Esophagus (tissue), 2 donors: Measurements from ENCODE around the gene CERS6. TPM values are rescaled to one million over a fixed set of nuclear protein-coding genes. Genes with fewer than 3 reads are reported as not detected.

Source experiments
- H3K27ac ChIP-seq, 2 donors: one replicate each; pipeline ENCODE4 v1.5.1; 2013; ENCODE audit warnings: low read depth in 2 of 2, mild to moderate bottlenecking in 2 of 2, inconsistent platforms in 1 of 2, low read length in 1 of 2, moderate library complexity in 1 of 2
- H3K27me3 ChIP-seq, 2 donors: one replicate each; pipeline ENCODE4 v1.6.1; 2013; ENCODE audit warnings: low read length in 2 of 2, control low read depth in 1 of 2, mild to moderate bottlenecking in 1 of 2; ENCODE audit not compliant: insufficient read depth in 2 of 2, control insufficient read depth in 1 of 2
- H3K36me3 ChIP-seq, 2 donors: one replicate each; pipeline ENCODE4 v1.6.1; 2013; ENCODE audit warnings: low read length in 1 of 2; ENCODE audit not compliant: control insufficient read depth in 2 of 2, insufficient read depth in 2 of 2
- H3K4me1 ChIP-seq, 2 donors: one replicate each; pipeline ENCODE4 v1.6.1; 2013; ENCODE audit warnings: low read length in 1 of 2; ENCODE audit not compliant: control insufficient read depth in 2 of 2, insufficient read depth in 2 of 2
- H3K4me3 ChIP-seq, 2 donors: one replicate each; pipeline ENCODE4 v1.5.1; 2013; ENCODE audit warnings: low read length in 2 of 2, mild to moderate bottlenecking in 2 of 2, low read depth in 1 of 2, moderate library complexity in 1 of 2
- H3K9me3 ChIP-seq, 2 donors: one replicate each; pipeline ENCODE4 v1.6.1; 2013; ENCODE audit warnings: mild to moderate bottlenecking in 2 of 2, low read depth in 1 of 2, low read length in 1 of 2, moderate library complexity in 1 of 2; ENCODE audit not compliant: control insufficient read depth in 2 of 2, insufficient read depth in 1 of 2
- WGBS, 2 donors: extraction: QIAGEN DNeasy Blood & Tissue Kit; methylation state at CpG; one replicate each; pipeline ENCODE4 v1.1.7; 2013; 5-methylcytosine and 5-hydroxymethylcytosine counted together
- polyA plus RNA-seq, 2 donors: library from polyadenylated mRNA; stranded (reverse); fragments of 200-250 nt; gene quantifications; one replicate each; pipeline ENCODE4 v1.2.3, GENCODE V29; 2013
- donor health status: healthy with polysubstance abuse.
- donor health status: Bipolar disorder and iron deficiency.

Gene CERS6
- polyA plus RNA-seq, 2 donors, result 4.2 to 7.6 TPM

- peaks cover 0 to 2% of the 10 kb centered on the region in 2 donors for H3K36me3 ChIP-seq
- WGBS, 2 donors, result 77 to 88% methylated on average over 1 of the region's 1 CpG
- H3K27me3 ChIP-seq, result no peaks in the 10 kb centered on the region
- H3K4me3 ChIP-seq, result no peak overlapping the region
- H3K9me3 ChIP-seq, result no peaks in the 10 kb centered on the region
- H3K27ac ChIP-seq, result no peak overlapping the region
- H3K4me1 ChIP-seq, result peaks cover 0 to 2% of the 10 kb centered on the region in 2 donors
Observed at GRCh38 chr2:168690381-168690885, 234.4 kb downstream of the CERS6 start.

GRCh38 chr2:168691221-168691620, 235.1 kb downstream of the CERS6 start:
- Histone ChIP-seq H3K4me3 (no peak overlapping the region), H3K9me3 (no peaks in the 10 kb centered on the region), H3K4me1 (peaks cover 0 to 2% of the 10 kb centered on the region in 2 donors), H3K27me3 (no peaks in the 10 kb centered on the region), H3K27ac (no peak overlapping the region), H3K36me3 (peaks cover 0 to 2% of the 10 kb centered on the region in 2 donors)
- 84 to 89% methylated on average over 1 of the region's 1 CpG for WGBS, 2 donors

- Histone ChIP-seq H3K27ac (no peak overlapping the region), H3K4me3 (no peak overlapping the region), H3K36me3 (peaks cover 2 to 3% of the 10 kb centered on the region in 2 donors), H3K4me1 (peaks cover 0 to 2% of the 10 kb centered on the region in 2 donors), H3K27me3 (no peaks in the 10 kb centered on the region), H3K9me3 (no peaks in the 10 kb centered on the region)
- 77 to 80% methylated on average over 4 of the region's 4 CpGs for WGBS, 2 donors
Observed at GRCh38 chr2:168692132-168692744, 236.2 kb downstream of the CERS6 start.

- 54 to 73% methylated on average over 3 of the region's 3 CpGs for WGBS, 2 donors
- no peak overlapping the region for H3K27ac ChIP-seq
- H3K4me1 ChIP-seq, result peaks cover 0 to 2% of the 10 kb centered on the region in 2 donors
- no peaks in the 10 kb centered on the region for H3K9me3 ChIP-seq
- H3K36me3 ChIP-seq, result peaks cover 2 to 3% of the 10 kb centered on the region in 2 donors
- H3K27me3 ChIP-seq, result no peaks in the 10 kb centered on the region
- H3K4me3 ChIP-seq, result no peak overlapping the region
Observed at GRCh38 chr2:168694173-168694572, 238.1 kb downstream of the CERS6 start.

GRCh38 chr2:168694866-168695265, 238.8 kb downstream of the CERS6 start:
- no peak overlapping the region for H3K4me3 ChIP-seq
- peaks cover 0 to 2% of the 10 kb centered on the region in 2 donors for H3K4me1 ChIP-seq
- H3K9me3 ChIP-seq, result no peaks in the 10 kb centered on the region
- H3K27me3 ChIP-seq, result no peaks in the 10 kb centered on the region
- 87 to 92% methylated on average over 6 of the region's 6 CpGs for WGBS, 2 donors
- no peak overlapping the region for H3K27ac ChIP-seq
- H3K36me3 ChIP-seq, result peaks cover 2 to 3% of the 10 kb centered on the region in 2 donors

- no peak overlapping the region for H3K27ac ChIP-seq
- H3K4me1 ChIP-seq, result peaks cover 0 to 2% of the 10 kb centered on the region in 2 donors
- no peaks in the 10 kb centered on the region for H3K9me3 ChIP-seq
- peaks cover 2 to 3% of the 10 kb centered on the region in 2 donors for H3K36me3 ChIP-seq
- 65 to 77% methylated on average over 3 of the region's 3 CpGs for WGBS, 2 donors
- no peak overlapping the region for H3K4me3 ChIP-seq
- no peaks in the 10 kb centered on the region for H3K27me3 ChIP-seq
Observed at GRCh38 chr2:168697668-168698121, 241.6 kb downstream of the CERS6 start.

- H3K27ac ChIP-seq, result no peak overlapping the region
- 87 to 88% methylated on average over 4 of the region's 4 CpGs for WGBS, 2 donors
- H3K27me3 ChIP-seq, result no peaks in the 10 kb centered on the region
- H3K9me3 ChIP-seq, result no peaks in the 10 kb centered on the region
- peaks cover 0 to 2% of the 10 kb centered on the region in 2 donors for H3K4me1 ChIP-seq
- H3K4me3 ChIP-seq, result no peak overlapping the region
- peaks cover 0 to 3% of the 10 kb centered on the region in 2 donors for H3K36me3 ChIP-seq
Observed at GRCh38 chr2:168698969-168699368, 242.9 kb downstream of the CERS6 start.

- peaks cover 0 to 2% of the 10 kb centered on the region in 2 donors for H3K4me1 ChIP-seq
- no peak overlapping the region for H3K27ac ChIP-seq
- no peaks in the 10 kb centered on the region for H3K9me3 ChIP-seq
- peaks cover 0 to 3% of the 10 kb centered on the region in 2 donors for H3K36me3 ChIP-seq
- 69 to 75% methylated on average over 8 of the region's 8 CpGs for WGBS, 2 donors
- no peak overlapping the region for H3K4me3 ChIP-seq
- no peaks in the 10 kb centered on the region for H3K27me3 ChIP-seq
Observed at GRCh38 chr2:168699844-168700417, 243.9 kb downstream of the CERS6 start.

- 72 to 78% methylated on average over 5 of the region's 5 CpGs for whole genome bisulfite sequencing, 2 donors
- H3K4me3 ChIP-seq, result no peak overlapping the region
- no peaks in the 10 kb centered on the region for H3K9me3 ChIP-seq
- peak overlapping the region in 1 of 2 donors; percentile 15 for H3K27ac ChIP-seq
- H3K4me1 ChIP-seq, result peaks cover 0 to 2% of the 10 kb centered on the region in 2 donors
- H3K27me3 ChIP-seq, result no peaks in the 10 kb centered on the region
- peaks cover 0 to 3% of the 10 kb centered on the region in 2 donors for H3K36me3 ChIP-seq
Observed at GRCh38 chr2:168700615-168701245, 244.7 kb downstream of the CERS6 start.
